ENCODE measurements around the gene STXBP6.

STXBP6 gene

GRCh38 chr14:24954700-24955037, 95.3 kb downstream of the STXBP6 start:
- TF ChIP-seq PRDM10 (tag by site-specific recombination; IDR thresholded peaks at IDR 0.05): no peak
- TF ChIP-seq, protein P1, sequence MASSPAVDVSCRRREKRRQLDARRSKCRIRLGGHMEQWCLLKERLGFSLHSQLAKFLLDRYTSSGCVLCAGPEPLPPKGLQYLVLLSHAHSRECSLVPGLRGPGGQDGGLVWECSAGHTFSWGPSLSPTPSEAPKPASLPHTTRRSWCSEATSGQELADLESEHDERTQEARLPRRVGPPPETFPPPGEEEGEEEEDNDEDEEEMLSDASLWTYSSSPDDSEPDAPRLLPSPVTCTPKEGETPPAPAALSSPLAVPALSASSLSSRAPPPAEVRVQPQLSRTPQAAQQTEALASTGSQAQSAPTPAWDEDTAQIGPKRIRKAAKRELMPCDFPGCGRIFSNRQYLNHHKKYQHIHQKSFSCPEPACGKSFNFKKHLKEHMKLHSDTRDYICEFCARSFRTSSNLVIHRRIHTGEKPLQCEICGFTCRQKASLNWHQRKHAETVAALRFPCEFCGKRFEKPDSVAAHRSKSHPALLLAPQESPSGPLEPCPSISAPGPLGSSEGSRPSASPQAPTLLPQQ (tag by site-specific recombination; IDR thresholded peaks at IDR 0.05): no peak
- no peak for TF ChIP-seq ZNF837 (tag by site-specific recombination; IDR thresholded peaks at IDR 0.05)
- no peak for TF ChIP-seq YY1 (tag by site-specific recombination; IDR thresholded peaks at IDR 0.05)
- no peak for TF ChIP-seq ZNF747 (tag by site-specific recombination; IDR thresholded peaks at IDR 0.05)
- no peak for TF ChIP-seq ZNF544 (tag by site-specific recombination; IDR thresholded peaks at IDR 0.05)
- no peak for TF ChIP-seq TCF7L2 (IDR thresholded peaks at IDR 0.05; ENCODE audit: borderline replicate concordance, low read depth, low read length)
- TF ChIP-seq ZNF488 (tag by site-specific recombination; IDR thresholded peaks at IDR 0.05): no peak
- TF ChIP-seq ZNF624 (tag by site-specific recombination; IDR thresholded peaks at IDR 0.05): no peak
- TF ChIP-seq, protein P2, sequence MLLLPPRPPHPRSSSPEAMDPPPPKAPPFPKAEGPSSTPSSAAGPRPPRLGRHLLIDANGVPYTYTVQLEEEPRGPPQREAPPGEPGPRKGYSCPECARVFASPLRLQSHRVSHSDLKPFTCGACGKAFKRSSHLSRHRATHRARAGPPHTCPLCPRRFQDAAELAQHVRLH (tag by site-specific recombination; IDR thresholded peaks at IDR 0.05): no peak
- TF ChIP-seq ZNF623 (tag by site-specific recombination; IDR thresholded peaks at IDR 0.05): no peak
- TF ChIP-seq SALL2 (tag by site-specific recombination; IDR thresholded peaks at IDR 0.05; ENCODE audit: borderline replicate concordance): no peak
- no peak for TF ChIP-seq ZNF140 (tag by site-specific recombination; IDR thresholded peaks at IDR 0.05)
- TF ChIP-seq KLF16 (tag by site-specific recombination; IDR thresholded peaks at IDR 0.05): no peak
- TF ChIP-seq, protein P3, sequence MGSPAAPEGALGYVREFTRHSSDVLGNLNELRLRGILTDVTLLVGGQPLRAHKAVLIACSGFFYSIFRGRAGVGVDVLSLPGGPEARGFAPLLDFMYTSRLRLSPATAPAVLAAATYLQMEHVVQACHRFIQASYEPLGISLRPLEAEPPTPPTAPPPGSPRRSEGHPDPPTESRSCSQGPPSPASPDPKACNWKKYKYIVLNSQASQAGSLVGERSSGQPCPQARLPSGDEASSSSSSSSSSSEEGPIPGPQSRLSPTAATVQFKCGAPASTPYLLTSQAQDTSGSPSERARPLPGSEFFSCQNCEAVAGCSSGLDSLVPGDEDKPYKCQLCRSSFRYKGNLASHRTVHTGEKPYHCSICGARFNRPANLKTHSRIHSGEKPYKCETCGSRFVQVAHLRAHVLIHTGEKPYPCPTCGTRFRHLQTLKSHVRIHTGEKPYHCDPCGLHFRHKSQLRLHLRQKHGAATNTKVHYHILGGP (tag by site-specific recombination; IDR thresholded peaks at IDR 0.05): no peak
- TF ChIP-seq RBAK (tag by site-specific recombination; IDR thresholded peaks at IDR 0.05): no peak
- no peak for TF ChIP-seq ZNF280C (tag by site-specific recombination; IDR thresholded peaks at IDR 0.05)
- no peak for TF ChIP-seq ZNF37A (tag by site-specific recombination; IDR thresholded peaks at IDR 0.05)
- H3K9me3 ChIP-seq (ENCODE audit: control insufficient read depth, insufficient read depth, low read depth, low read length): no peaks in the 10 kb centered on the region
- POLR2A ChIA-PET: no interaction called here

More at GRCh38 chr14:24954700-24955037, 95.3 kb downstream of the STXBP6 start:
- Histone ChIP-seq H3K4me3 (ENCODE audit: low read depth, low read length) (no peak overlapping the region), H3K4me1 (ENCODE audit: control insufficient read depth, insufficient read depth, low read length) (peaks cover 12% of the 10 kb centered on the region), H3K36me3 (ENCODE audit: control insufficient read depth in 2 of 2, insufficient read depth in 1 of 2, low read length in 2 of 2) (no peaks in the 10 kb centered on the region), H3K27ac (ENCODE audit: extremely low read depth, low read depth, low read length) (no peak overlapping the region)
- CTCF ChIA-PET: interaction anchor here (0.6 to 1.5 kb wide), 2 partner anchors 12 to 178 kb away, joined by 3 to 4 read pairs; no protein-coding TSS in a partner anchor

Measured in HEK293 (cell line).